ENCODE data around the gene AUTS2. TPM values are rescaled to one million over a fixed set of nuclear protein-coding genes. Genes with fewer than 3 reads are reported as not detected.

Gene AUTS2
- polyA plus RNA-seq, 1 experiment, result 0.54 TPM

GRCh38 chr7:70165477-70166170, 567.3 kb downstream of the AUTS2 start:
- Histone ChIP-seq H3K36me3 (ENCODE audit: control insufficient read depth, insufficient read depth, low read length) (no peaks in the 10 kb centered on the region), H3K27me3 (ENCODE audit: control insufficient read depth, insufficient read depth, low read length) (no peaks in the 10 kb centered on the region), H3K4me3 (ENCODE audit: low read depth, low read length) (no peak overlapping the region)
- POLR2A ChIA-PET, result no interaction called here
- no peak for TF ChIP-seq CTCF (IDR thresholded peaks at IDR 0.05; ENCODE audit: insufficient read depth, low read depth, low read length)
- no peak for DNase-seq (ENCODE audit: low read depth)
- CTCF ChIA-PET, result no interaction called here

- ChIA-PET POLR2A (no interaction called here), CTCF (no interaction called here)
- DNase-seq (ENCODE audit: low read depth), result no peak
- no peak for TF ChIP-seq CTCF (IDR thresholded peaks at IDR 0.05; ENCODE audit: insufficient read depth, low read depth, low read length)
- Histone ChIP-seq H3K27me3 (ENCODE audit: control insufficient read depth, insufficient read depth, low read length) (no peaks in the 10 kb centered on the region), H3K4me3 (ENCODE audit: low read depth, low read length) (no peak overlapping the region), H3K36me3 (ENCODE audit: control insufficient read depth, insufficient read depth, low read length) (no peaks in the 10 kb centered on the region)
Observed at GRCh38 chr7:70171369-70171920, 573.2 kb downstream of the AUTS2 start.

- ChIA-PET POLR2A (no interaction called here), CTCF (no interaction called here)
- Histone ChIP-seq H3K36me3 (ENCODE audit: control insufficient read depth, insufficient read depth, low read length) (no peaks in the 10 kb centered on the region), H3K4me3 (ENCODE audit: low read depth, low read length) (no peak overlapping the region), H3K27me3 (ENCODE audit: control insufficient read depth, insufficient read depth, low read length) (no peaks in the 10 kb centered on the region)
- TF ChIP-seq CTCF (IDR thresholded peaks at IDR 0.05; ENCODE audit: insufficient read depth, low read depth, low read length), result no peak
- no peak for DNase-seq (ENCODE audit: low read depth)
Observed at GRCh38 chr7:70177166-70177565, 578.9 kb downstream of the AUTS2 start.

GRCh38 chr7:70178211-70178610, 579.9 kb downstream of the AUTS2 start:
- H3K27me3 ChIP-seq (ENCODE audit: control insufficient read depth, insufficient read depth, low read length), result no peaks in the 10 kb centered on the region
- no peaks in the 10 kb centered on the region for H3K36me3 ChIP-seq (ENCODE audit: control insufficient read depth, insufficient read depth, low read length)
- TF ChIP-seq CTCF (IDR thresholded peaks at IDR 0.05; ENCODE audit: insufficient read depth, low read depth, low read length), result no peak
- no peak for DNase-seq (ENCODE audit: low read depth)
- CTCF ChIA-PET, result no interaction called here
- POLR2A ChIA-PET, result no interaction called here
- H3K4me3 ChIP-seq (ENCODE audit: low read depth, low read length), result no peak overlapping the region

- no peak for TF ChIP-seq CTCF (IDR thresholded peaks at IDR 0.05; ENCODE audit: insufficient read depth, low read depth, low read length)
- ChIA-PET CTCF (interaction anchor here (1.0 kb wide), 1 partner anchor 15 kb away, joined by 3 read pairs; no protein-coding TSS in a partner anchor), POLR2A (no interaction called here)
- DNase-seq (ENCODE audit: low read depth), result no peak
- no peak overlapping the region for H3K4me3 ChIP-seq (ENCODE audit: low read depth, low read length)
- H3K27me3 ChIP-seq (ENCODE audit: control insufficient read depth, insufficient read depth, low read length), result no peaks in the 10 kb centered on the region
- H3K36me3 ChIP-seq (ENCODE audit: control insufficient read depth, insufficient read depth, low read length), result no peaks in the 10 kb centered on the region
Observed at GRCh38 chr7:70178787-70179186, 580.5 kb downstream of the AUTS2 start.

Measured in BJ (cell line).